GM12878 (cell line): Measurements from ENCODE around the gene VASP. TPM values are rescaled to one million over a fixed set of nuclear protein-coding genes. Genes with fewer than 3 reads are reported as not detected.
A peak's percentile ranks its signal among the peaks of the same experiment; 100 is the strongest.

Experiments used
- ATAC-seq: fragments of 200-7000 bp; cut with Tn5 transposase; 3 replicates; pipeline ENCODE4 v1.9.1; 2020; ENCODE audit warnings: mild to moderate bottlenecking, moderate library complexity
- BruUV-seq: library from RNA; stranded (reverse); fragments of 400-500 nt; replicated peaks from 2 replicates; lab custom pipeline; 2021; lab: Mats Ljungman, UMichigan
- CTCF ChIA-PET: fragments of 300-600 bp; sonication (Branson Sonifier 250); formaldehyde crosslinking; extraction: SDS; loops from one replicate; lab custom pipeline; 2021; ENCODE audit warnings: inconsistent platforms; lab: Yijun Ruan, JAX
- POLR2A ChIA-PET: fragments of 350-600 bp; formaldehyde crosslinking; extraction: SDS; loops from one replicate; lab custom pipeline; 2021; ENCODE audit warnings: inconsistent platforms; lab: Charles Lee
- RAD21 ChIA-PET: fragments of 300-600 bp; sonication (Branson Sonifier 250); formaldehyde crosslinking; loops from one replicate; lab custom pipeline; 2023; ENCODE audit warnings: antibody characterized with exemption; ENCODE audit not compliant: unreplicated experiment; lab: Charles Lee
- SMC1A ChIA-PET: fragments of 300-600 bp; sonication (Branson Sonifier 250); formaldehyde crosslinking; loops from one replicate; lab custom pipeline; 2023; ENCODE audit not compliant: unreplicated experiment, uncharacterized antibody; lab: Charles Lee
- DNase-seq: peaks from one replicate; pipeline ENCODE4 v3.0.0-alpha.2; 2011; ENCODE audit warnings: low read depth, low spot score
- FAIRE-seq: peaks from 3 replicates; lab custom pipeline; 2011; peaks lifted over from hg19 to GRCh38; lab: Jason Lieb, UNC
- H2AFZ ChIP-seq: 2 replicates; pipeline ENCODE4 v1.6.0; 2011; ENCODE audit warnings: low read depth, low read length, control low read depth; ENCODE audit not compliant: control insufficient read depth
- H3K27ac ChIP-seq: 2 replicates; pipeline ENCODE4 v1.5.1; 2011; ENCODE audit warnings: control low read depth; ENCODE audit not compliant: control insufficient read depth, insufficient read depth
- H3K27me3 ChIP-seq, 2 experiments: replicated peaks in 1 of 2; 2 replicates each; pipeline versions ENCODE4 v1.6.0 to v1.6.1; 2011; ENCODE audit warnings: low read length in 1 of 2; ENCODE audit not compliant: control insufficient read depth in 2 of 2, insufficient read depth in 2 of 2
- H3K36me3 ChIP-seq, 2 experiments: 2 replicates each; pipeline ENCODE4 v1.5.1; 2011; ENCODE audit warnings: low read length in 1 of 2; ENCODE audit not compliant: control insufficient read depth in 2 of 2, insufficient read depth in 2 of 2
- H3K4me1 ChIP-seq: 2 replicates; pipeline ENCODE4 v1.6.1; 2011; ENCODE audit warnings: mild to moderate bottlenecking, low read length, moderate library complexity, mixed read lengths; ENCODE audit not compliant: control insufficient read depth, insufficient read depth
- H3K4me2 ChIP-seq: 2 replicates; pipeline ENCODE4 v1.6.0; 2011; ENCODE audit warnings: control low read depth; ENCODE audit not compliant: control insufficient read depth, insufficient read depth
- H3K4me3 ChIP-seq: fragments of 200-600 bp; sonication (generic); 2 replicates; pipeline ENCODE4 v1.5.1; 2016
- H3K79me2 ChIP-seq: 2 replicates; pipeline ENCODE4 v1.6.0; 2011; ENCODE audit warnings: low read length; ENCODE audit not compliant: control insufficient read depth, insufficient read depth
- H3K9ac ChIP-seq: 2 replicates; pipeline ENCODE4 v1.8.0; 2011; ENCODE audit warnings: low read length, control low read depth, mixed read lengths; ENCODE audit not compliant: control insufficient read depth, insufficient read depth
- H3K9me3 ChIP-seq: replicated peaks from 3 replicates; pipeline ENCODE4 v1.5.1; 2011; ENCODE audit warnings: mild to moderate bottlenecking, low read length; ENCODE audit not compliant: control insufficient read depth, insufficient read depth
- H4K20me1 ChIP-seq: 2 replicates; pipeline ENCODE4 v1.6.0; 2011; ENCODE audit not compliant: control insufficient read depth, insufficient read depth
- CBX5 ChIP-seq: sonication (generic); IDR thresholded peaks from 2 replicates; pipeline ENCODE4 v1.6.1; 2016; ENCODE audit warnings: low read depth, moderate library complexity, mild to moderate bottlenecking, inconsistent platforms
- CREM ChIP-seq: IDR thresholded peaks from 2 replicates; pipeline ENCODE4 v1.6.1; 2014; ENCODE audit warnings: antibody characterized with exemption, low read depth
- DPF2 ChIP-seq: fragments of 450-650 bp; IDR thresholded peaks from 2 replicates; pipeline ENCODE4 v1.6.1; 2017; ENCODE audit warnings: mild to moderate bottlenecking
- FOS ChIP-seq: IDR thresholded peaks from 3 replicates; pipeline ENCODE4 v1.6.1; 2011; ENCODE audit warnings: borderline replicate concordance; ENCODE audit not compliant: insufficient read length; ENCODE audit errors: extremely low read depth
- GATAD2B ChIP-seq: fragments of 450-650 bp; conservative IDR thresholded peaks from 2 replicates; pipeline ENCODE4 v1.6.1; 2017; ENCODE audit warnings: low read depth, mild to moderate bottlenecking, moderate library complexity
- KAT2A ChIP-seq: conservative IDR thresholded peaks from 2 replicates; pipeline ENCODE4 v1.6.1; 2011; ENCODE audit warnings: low read depth, low read length; ENCODE audit not compliant: control insufficient read depth
- KLF5 ChIP-seq: fragments of 450-650 bp; IDR thresholded peaks from 2 replicates; pipeline ENCODE4 v1.6.1; 2014; ENCODE audit warnings: mild to moderate bottlenecking; ENCODE audit not compliant: partially characterized antibody
- LARP7 ChIP-seq: fragments of 450-650 bp; IDR thresholded peaks from 2 replicates; pipeline ENCODE4 v1.6.1; 2017; ENCODE audit warnings: mild to moderate bottlenecking
- NKRF ChIP-seq: fragments of 450-650 bp; conservative IDR thresholded peaks from 2 replicates; pipeline ENCODE4 v1.6.1; 2017; ENCODE audit warnings: mild to moderate bottlenecking, moderate library complexity
- NR2C1 ChIP-seq: fragments of 450-650 bp; IDR thresholded peaks from 2 replicates; pipeline ENCODE4 v1.6.1; 2017; ENCODE audit warnings: antibody characterized with exemption, mild to moderate bottlenecking, moderate library complexity
- PRDM15 ChIP-seq: fragments of 450-650 bp; formaldehyde crosslinking; IDR thresholded peaks from 2 replicates; pipeline ENCODE4 v1.4.0; 2020; ENCODE audit warnings: mild to moderate bottlenecking, moderate library complexity
- RCOR1 ChIP-seq: conservative IDR thresholded peaks from 2 replicates; pipeline ENCODE4 v1.6.1; 2012; ENCODE audit warnings: low read depth, low read length, improper control_type of control experiment
- SPI1 ChIP-seq: IDR thresholded peaks from 2 replicates; pipeline ENCODE4 v1.6.1; 2011; ENCODE audit warnings: low read depth, mild to moderate bottlenecking, low read length, moderate library complexity, borderline replicate concordance; ENCODE audit not compliant: insufficient read depth
- WGBS: methylation state at CpG from one replicate; pipeline ENCODE4 v1.1.6; 2016; ENCODE audit warnings: low lambda C conversion rate; ENCODE audit not compliant: insufficient replicate concordance, insufficient coverage; ENCODE audit errors: missing lambda C conversion rate; 5-methylcytosine and 5-hydroxymethylcytosine counted together
- in situ Hi-C: fragments of 300-500 bp; cut with MboI; formaldehyde crosslinking; loops from 9 replicates; pipeline ENCODE4 v1.14.3; 2018; ENCODE audit warnings: mixed read lengths
- intact Hi-C: fragments of 100-400 bp; cut with micrococcal nuclease; formaldehyde crosslinking; loops from one replicate; pipeline ENCODE4 v1.14.2; 2022; ENCODE audit not compliant: unreplicated experiment
- polyA plus RNA-seq, 11 experiments: library from polyadenylated mRNA; depleted of rRNA in 4 of 11; unstranded in 6 of 11; stranded (reverse) in 5 of 11; fragments of >200 nt; fragmentation: Nextera tagmentation in 4 of 11; fragmentation: Illumina TruSeq in 1 of 11; extraction: Ambion mirVana in 4 of 11; extraction: Trizol in 1 of 11; gene quantifications; 1 replicate in 1 of 11; 2 replicates in 10 of 11; pipeline versions ENCODE4 v1.2.1 to v1.2.3, GENCODE V29; 2011 to 2016; ENCODE audit warnings: inconsistent platforms in 2 of 11, missing spikeins in 2 of 11, low read depth in 1 of 11
- total RNA-seq, 4 experiments: library from RNA; depleted of rRNA in 3 of 4; stranded (reverse); fragments of >200 nt in 3 of 4; fragmentation: Illumina TruSeq in 1 of 4; extraction: Trizol in 1 of 4; gene quantifications; 2 replicates each; pipeline versions ENCODE4 v1.2.1 to v1.2.3, GENCODE V29; 2013 to 2021

The VASP gene
- total and polyA plus RNA-seq, 10 of the 15 experiments (the other 5 are each of a cell fraction or from before 2014, with no cell fraction given), result 19.5 to 298 (median 84.8) TPM

GRCh38 chr19:45496349-45496953 is 10.8 kb upstream of the VASP start (continued):
- 0 out of 2 replicates have a peak, but pooled peaks have one; percentile 43 for TF ChIP-seq DPF2
- TF ChIP-seq GATAD2B, result peak; percentile 75; the same call in 1 of the 2 replicates

- Histone ChIP-seq H3K9me3 (no peaks in the 10 kb centered on the region; the same call in 2 of the 3 replicates), H3K79me2 (no peaks in the 10 kb centered on the region), H3K4me1 (peaks cover 30% of the 10 kb centered on the region), H3K4me3 (peak overlapping the region; percentile 5; the same call in 1 of the 2 replicates), H4K20me1 (peaks cover 6% of the 10 kb centered on the region; the same call in 1 of the 2 replicates), H3K9ac (no peak overlapping the region), H3K27me3 (peaks cover 0 to 9% of the 10 kb centered on the region in 2 experiments; a peak in 3 of 4 replicates), H3K27ac (no peak overlapping the region), H3K4me2 (peak overlapping the region; percentile 53), H2AFZ (no peak overlapping the region; the same call in 1 of the 2 replicates), H3K36me3 (no peaks in the 10 kb centered on the region)
- in situ Hi-C loops, result no loop called here
- no TSS peak for BruUV-seq
- FAIRE-seq, result no peak
- ChIA-PET CTCF (interaction anchor here (1.1 to 6.6 kb wide), 3 partner anchors 12 to 145 kb away, joined by 3 to 65 read pairs (median 4); no protein-coding TSS in a partner anchor), SMC1A (interaction anchor here (1.2 kb wide), 1 partner anchor 18 kb away, joined by 3 read pairs; no protein-coding TSS in a partner anchor), RAD21 (interaction anchor here (0.7 kb wide), 2 partner anchors 61 to 95 kb away, joined by 3 read pairs; no protein-coding TSS in a partner anchor), POLR2A (interaction anchor here (0.6 to 2.5 kb wide), 5 partner anchors 8 to 19 kb away, joined by 3 to 8 read pairs (median 6); no protein-coding TSS in a partner anchor)
- WGBS, result 11% methylated on average over 16 of the region's 16 CpGs
- ATAC-seq, result no peak
- intact Hi-C loops, result loop anchor here (5.0 kb wide), 1 partner anchor 75 kb away; no protein-coding TSS in a partner anchor
- no peak for DNase-seq
- TF ChIP-seq CREM (no peak), NR2C1 (no peak), CBX5 (no peak), NKRF (no peak), SPI1 (no peak), RCOR1 (no peak), LARP7 (no peak), KAT2A (no peak), FOS (no peak), PRDM15 (CRISPR knock-in tag) (no peak), KLF5 (no peak)
Observed at GRCh38 chr19:45497791-45498190, 9.5 kb upstream of the VASP start.
